Left colon (tissue), 2 donors: ENCODE data around the gene EAF1. TPM values are rescaled to one million over a fixed set of nuclear protein-coding genes. Genes with fewer than 3 reads are reported as not detected.
"Not testable (repeated sequence)": the region's sequence is repeated elsewhere in the genome, so short reads cannot be mapped to it uniquely, and the experiment has no call there.

Source experiments
- ATAC-seq: fragments of 200-7000 bp; cut with Tn5 transposase; one replicate; pipeline ENCODE4 v1.9.1; 2020; ENCODE audit warnings: mild to moderate bottlenecking, moderate library complexity
- DNase-seq, 2 donors: peaks; one replicate each; pipeline ENCODE4 v3.0.0-alpha.2; 2020
- intact Hi-C, 2 donors: fragments of 100-400 bp; cut with DNase I in 1 of 2; cut with micrococcal nuclease in 1 of 2; formaldehyde crosslinking; loops; one replicate each; pipeline versions ENCODE4 v1.11.2 to v1.14.0; 2022; cut with DNase I, micrococcal nuclease
- total RNA-seq, 2 donors: library from RNA; stranded (reverse); fragmentation: NEBNext Ultra II Directional; extraction: Animal tissue kit (Norgen Biotek cat#: 25700); gene quantifications; one replicate each; pipeline ENCODE4 v1.2.1, GENCODE V29; 2021
- donor health status: DM: no; HTN: no; CAD: no.
- donor health status: DM: yes; HTN: yes; CAD: no.

Gene EAF1
- total RNA-seq, 2 donors from 2014 or later = 21.4 to 22.4 TPM

DNA sequence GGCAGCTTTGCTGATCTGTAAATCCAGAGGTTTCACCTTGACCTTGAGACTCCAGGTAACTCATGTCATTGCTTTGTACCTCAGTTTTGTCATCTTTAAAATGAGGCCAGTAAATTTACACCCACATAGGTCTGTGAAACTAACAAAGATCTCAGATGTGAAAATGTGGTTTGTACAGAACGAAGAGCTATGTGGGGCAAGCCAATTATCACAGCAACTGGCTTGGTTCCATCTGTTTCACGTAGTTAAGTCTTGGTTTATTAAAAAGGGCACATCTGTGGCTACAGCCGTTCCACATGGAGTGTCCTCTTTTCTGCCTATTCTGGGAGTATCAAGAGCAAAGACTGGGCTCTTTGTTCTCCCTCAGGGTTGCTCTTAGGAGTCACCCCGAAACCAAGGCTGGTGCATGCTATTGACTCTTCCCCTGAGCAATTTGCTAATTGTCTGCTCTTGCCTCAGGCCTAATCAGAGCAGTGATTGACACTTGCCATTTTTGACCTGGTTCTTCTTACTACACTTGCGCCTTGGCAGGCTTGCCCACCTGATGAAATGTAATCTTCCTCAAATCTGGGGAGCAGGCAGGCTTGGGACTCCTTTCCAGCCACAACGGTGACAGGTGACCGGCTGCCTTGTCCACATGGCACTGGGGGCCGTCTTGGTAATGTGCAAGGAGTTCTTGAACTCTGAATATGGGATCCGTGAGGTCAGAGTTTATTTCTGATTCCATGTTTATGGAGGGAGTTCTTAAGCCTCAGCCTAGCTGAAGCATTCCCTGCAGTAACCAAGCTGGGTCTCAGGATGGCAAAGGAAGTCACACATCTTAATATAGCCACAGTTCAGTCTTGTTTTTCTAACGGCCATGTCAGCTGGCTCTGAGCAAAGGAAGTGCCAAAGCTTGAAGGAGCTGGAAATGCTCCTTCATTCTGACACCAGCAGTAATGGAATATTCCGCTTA lies 40.1 kb downstream of the EAF1 start:
- intact Hi-C loops = no loop called here

DNA sequence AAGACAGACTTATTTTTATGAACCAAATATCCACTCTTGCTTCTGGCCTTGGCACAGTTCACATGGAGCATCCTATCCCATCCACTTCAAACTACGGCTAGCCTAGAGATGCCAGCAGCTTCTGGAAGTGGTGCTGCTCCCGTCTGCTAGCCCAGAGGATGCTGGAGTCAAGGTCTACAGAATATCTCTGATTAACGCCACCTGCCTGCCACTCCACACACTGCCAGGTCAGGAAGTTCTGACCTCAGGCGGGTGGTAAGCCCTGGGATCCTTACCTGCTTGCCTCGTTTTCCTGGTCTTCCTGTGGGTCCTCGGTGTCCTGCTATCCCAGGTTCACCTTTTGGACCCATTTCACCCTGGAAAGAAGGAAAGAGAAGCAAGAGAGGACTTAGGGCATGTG lies 42.9 kb downstream of the EAF1 start:
- intact Hi-C loops = no loop called here
- no peak for DNase-seq
- ATAC-seq = no peak

More for the DNA sequence above, 40.1 kb downstream of the EAF1 start:
- ATAC-seq (no peak), DNase-seq (no peak)

GRCh38 chr3:15470849-15471248 lies 43.5 kb downstream of the EAF1 start:
- DNase-seq = no peak
- ATAC-seq = no peak
- intact Hi-C loops = no loop called here

DNA sequence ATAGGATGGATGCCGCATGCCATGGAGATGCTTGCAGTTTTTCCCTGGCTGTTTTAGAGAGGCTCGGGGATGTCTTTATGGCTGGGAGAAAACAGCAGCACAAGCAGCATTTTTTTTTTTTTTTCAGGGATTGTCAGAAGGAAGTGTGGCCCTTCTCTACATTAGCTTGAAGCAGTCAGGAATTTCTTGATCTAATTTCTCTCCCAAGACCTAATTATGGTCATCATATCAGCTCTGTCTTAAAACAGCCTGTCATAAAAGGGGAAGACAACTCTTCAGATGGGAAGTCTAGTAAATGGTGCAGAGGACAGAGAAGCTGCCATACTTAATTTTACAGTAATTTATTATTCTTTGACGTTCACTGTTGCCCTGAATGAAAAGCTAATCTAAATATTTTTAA lies 44.5 kb downstream of the EAF1 start:
- DNase-seq = no peak
- ATAC-seq = no peak

GRCh38 chr3:15475161-15475560 lies 47.8 kb downstream of the EAF1 start:
- DNase-seq = no peak
- ATAC-seq = no peak
- intact Hi-C loops = no loop called here

More for the DNA sequence above, 44.5 kb downstream of the EAF1 start:
- intact Hi-C loops = no loop called here

DNA sequence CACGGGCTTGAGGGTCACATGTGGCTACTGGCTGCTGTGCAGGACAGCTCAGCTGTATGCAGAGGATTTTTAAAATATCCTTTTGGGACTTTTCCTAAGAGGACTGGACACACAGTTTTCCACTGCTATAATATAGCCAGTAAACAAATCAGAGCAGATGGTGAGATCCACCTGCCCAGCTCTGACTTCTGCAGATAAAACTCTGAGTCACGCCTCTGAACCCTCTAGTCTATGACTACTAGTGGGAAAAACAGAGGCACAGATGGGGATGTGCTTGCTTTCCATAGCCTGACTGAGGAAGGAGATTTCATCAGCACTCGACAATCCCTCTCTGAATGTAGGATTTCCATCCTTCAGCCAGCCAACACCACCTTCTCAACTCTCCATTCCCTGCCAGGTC lies 49.0 kb downstream of the EAF1 start:
- no peak for DNase-seq
- intact Hi-C loops = no loop called here
- no peak for ATAC-seq

- intact Hi-C loops = no loop called here
- no peak for ATAC-seq
Observed at GRCh38 chr3:15477951-15478639, 50.7 kb downstream of the EAF1 start.

DNA sequence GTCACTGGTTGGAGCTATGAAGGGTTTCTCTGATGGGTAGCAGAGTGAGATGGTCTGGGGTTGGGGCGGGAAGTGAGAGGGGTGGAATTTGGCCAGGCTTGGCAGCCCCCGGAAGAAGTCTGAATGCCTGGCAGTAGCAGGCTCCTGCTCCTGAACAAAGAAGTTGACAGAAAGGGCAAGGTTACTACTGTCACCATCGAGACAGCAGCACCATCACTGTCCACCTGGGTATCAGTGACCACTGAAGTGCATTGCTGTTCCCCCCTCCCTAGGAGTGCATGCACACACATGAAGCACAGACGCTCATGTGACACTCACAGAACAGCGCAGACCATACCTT lies 51.2 kb downstream of the EAF1 start:
- intact Hi-C loops = no loop called here
- DNase-seq (no peak), ATAC-seq (no peak)

More at GRCh38 chr3:15477951-15478639, 50.7 kb downstream of the EAF1 start:
- DNase-seq = no peak

- no peak for ATAC-seq
- no peak for DNase-seq
- intact Hi-C loops = no loop called here
Observed at GRCh38 chr3:15479400-15480224, 52.2 kb downstream of the EAF1 start.

- DNase-seq, ATAC-seq, intact Hi-C loops: not testable (repeated sequence)
Observed at GRCh38 chr3:15484551-15484950, 57.2 kb downstream of the EAF1 start.

DNA sequence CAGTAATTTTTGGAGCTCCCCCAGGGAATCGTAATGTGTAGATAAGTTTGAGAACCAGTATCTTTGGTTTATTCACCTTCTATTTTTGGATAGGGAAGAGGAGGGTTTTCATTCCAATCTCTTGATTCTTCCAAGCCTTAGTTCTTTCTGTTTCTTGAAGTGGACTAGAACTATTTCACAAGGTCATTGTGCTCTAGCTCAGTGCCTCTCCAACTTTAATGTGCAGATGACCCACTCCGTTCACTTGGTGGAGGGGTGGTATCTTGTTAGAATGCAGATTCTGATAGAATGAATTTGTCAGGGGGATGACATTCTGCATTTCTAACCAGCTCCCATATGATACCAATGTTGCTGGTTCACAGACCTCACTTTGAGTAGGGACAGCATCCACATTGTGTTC lies 58.6 kb downstream of the EAF1 start:
- intact Hi-C loops = no loop called here

GRCh38 chr3:15486979-15487378 lies 59.6 kb downstream of the EAF1 start:
- no peak for ATAC-seq
- intact Hi-C loops = no loop called here
- DNase-seq = no peak

More for the DNA sequence above, 58.6 kb downstream of the EAF1 start:
- no peak for DNase-seq
- ATAC-seq = no peak

GRCh38 chr3:15488002-15488401 lies 60.6 kb downstream of the EAF1 start:
- DNase-seq (no peak), ATAC-seq (no peak)
- intact Hi-C loops = no loop called here

GRCh38 chr3:15490158-15490557 lies 62.8 kb downstream of the EAF1 start:
- intact Hi-C loops = no loop called here

DNA sequence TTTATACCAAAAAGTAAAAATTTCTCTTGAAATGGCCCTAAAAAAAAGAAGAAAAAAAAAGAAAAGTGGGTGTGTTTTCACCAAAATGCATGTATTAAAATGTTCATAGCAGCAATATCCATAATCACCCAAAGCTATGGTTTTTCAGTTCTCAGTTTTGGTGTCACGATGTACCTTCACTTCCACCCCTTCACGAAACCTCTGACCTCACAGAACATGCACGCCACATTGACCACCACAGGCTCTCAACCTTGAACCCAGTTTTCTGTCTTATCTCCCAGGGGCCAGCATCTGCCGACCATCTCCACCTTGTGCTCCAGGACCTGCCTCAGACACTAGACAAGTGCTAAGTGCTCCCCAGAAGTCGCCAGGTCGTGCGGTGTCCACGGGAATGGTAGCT lies 63.7 kb downstream of the EAF1 start:
- ATAC-seq = no peak
- intact Hi-C loops = no loop called here
- no peak for DNase-seq

More at GRCh38 chr3:15490158-15490557, 62.8 kb downstream of the EAF1 start:
- no peak for DNase-seq
- no peak for ATAC-seq
